Right lobe of liver (tissue), 6 donors: ENCODE data around the gene FAM177A1. TPM values are rescaled to one million over a fixed set of nuclear protein-coding genes. Genes with fewer than 3 reads are reported as not detected.

Experiments
- ATAC-seq, 4 donors: fragments of 200-7000 bp; cut with Tn5 transposase; one replicate each; pipeline ENCODE4 v1.9.1; 2020; ENCODE audit warnings: mild to moderate bottlenecking in 4 of 4, moderate library complexity in 4 of 4
- DNase-seq, 3 donors: peaks; one replicate each; pipeline ENCODE4 v3.0.0-alpha.2; 2020
- H3K27ac ChIP-seq, 3 donors: fragments of 200-600 bp; one replicate each; pipeline ENCODE4 v1.8.0; 2022
- H3K27me3 ChIP-seq, 2 donors: fragments of 200-600 bp; one replicate each; pipeline ENCODE4 v1.8.0; 2022
- H3K36me3 ChIP-seq, 4 donors: fragments of 200-600 bp; sonication (generic) in 1 of 4; one replicate each; pipeline versions ENCODE4 v1.5.1 to v1.8.0; 2017 to 2022; ENCODE audit warnings: control low read depth in 1 of 4
- H3K4me1 ChIP-seq, 4 donors: fragments of 200-600 bp; sonication (generic) in 1 of 4; one replicate each; pipeline versions ENCODE4 v1.5.1 to v1.8.0; 2017 to 2022; ENCODE audit warnings: control low read depth in 1 of 4
- H3K4me3 ChIP-seq, 3 donors: fragments of 200-600 bp; one replicate each; pipeline ENCODE4 v1.8.0; 2022
- H3K9me3 ChIP-seq, 4 donors: fragments of 200-600 bp; sonication (generic) in 1 of 4; one replicate each; pipeline versions ENCODE4 v1.5.1 to v1.8.0; 2017 to 2022; ENCODE audit warnings: control low read depth in 1 of 4
- CTCF ChIP-seq, 4 donors: fragments of 200-600 bp in 3 of 4; fragments of 450-650 bp in 1 of 4; IDR thresholded peaks; one replicate each; pipeline versions ENCODE4 v1.5.1 to v1.8.0; 2016 to 2022; ENCODE audit warnings: antibody characterized with exemption in 4 of 4, mild to moderate bottlenecking in 2 of 4
- POLR2A ChIP-seq: fragments of 450-650 bp; IDR thresholded peaks from one replicate; pipeline ENCODE4 v1.6.1; 2017; ENCODE audit warnings: antibody characterized with exemption, mild to moderate bottlenecking
- whole genome bisulfite sequencing: methylation state at CpG from one replicate; pipeline ENCODE4 v1.1.6; 2018; ENCODE audit warnings: low coverage, low lambda C conversion rate; ENCODE audit not compliant: insufficient coverage; ENCODE audit errors: missing lambda C conversion rate; 5-methylcytosine and 5-hydroxymethylcytosine counted together
- intact Hi-C, 2 donors: fragments of 100-400 bp; cut with DNase I; formaldehyde crosslinking; loops; one replicate each; pipeline versions ENCODE4 v1.11.2 to v1.14.1; 2022
- total RNA-seq, 6 experiments: library from RNA; depleted of rRNA in 2 of 6; stranded (reverse); fragments of >200 nt in 2 of 6; fragmentation: NEBNext Ultra II Directional in 3 of 6; extraction: Animal tissue kit (Norgen Biotek cat#: 25700) in 3 of 6; gene quantifications; one replicate each; pipeline versions ENCODE4 v1.1.0 to v1.2.4, GENCODE V29; 2016 to 2023
- donor health status: DM: no; HTN: yes; CAD: no.
- donor health status: DM: no; HTN: no; CAD: no.
- donor health status: DM: no; HTN: no; CAD: no.
- donor health status: DM: no; HTN: yes; CAD: no.
- donor health status: DM: no; HTN: yes; CAD: no.

The FAM177A1 gene
- total RNA-seq, 6 experiments from 2014 or later = 44.2 to 48.4 (median 47.2) TPM

DNA sequence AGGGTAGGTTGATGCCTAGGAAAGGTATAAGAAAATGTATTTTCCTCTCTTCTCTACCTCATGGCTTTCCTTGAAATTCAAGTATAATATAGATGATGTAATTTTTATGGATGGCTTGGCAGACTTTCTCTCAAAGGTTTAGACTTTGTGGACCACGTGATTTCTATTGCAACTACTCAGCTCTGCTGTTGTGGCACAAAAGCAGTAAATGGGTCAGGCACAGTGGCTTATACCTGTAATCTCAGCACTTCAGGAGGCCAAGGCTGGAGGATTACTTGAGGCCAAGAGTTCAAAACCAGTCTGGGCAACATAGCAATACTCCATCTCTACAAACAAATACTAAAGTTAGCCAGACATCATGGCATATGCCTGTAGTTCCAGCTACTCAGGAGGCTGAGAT lies 41.2 kb upstream of the FAM177A1 start:
- WGBS = 78% methylated on average over 1 of the region's 1 CpG
- Histone ChIP-seq H3K9me3 (no peaks in the 10 kb centered on the region), H3K27me3 (no peaks in the 10 kb centered on the region), H3K36me3 (peaks cover 0 to 50% (median 8%) of the 10 kb centered on the region in 4 donors), H3K27ac (no peak overlapping the region), H3K4me3 (no peak overlapping the region), H3K4me1 (peaks cover 0 to 10% (median 3%) of the 10 kb centered on the region in 4 donors)
- TF ChIP-seq CTCF (IDR thresholded peaks at IDR 0.05) (no peak), POLR2A (no peak)
- intact Hi-C loops = no loop called here
- DNase-seq = no peak
- no peak for ATAC-seq

DNA sequence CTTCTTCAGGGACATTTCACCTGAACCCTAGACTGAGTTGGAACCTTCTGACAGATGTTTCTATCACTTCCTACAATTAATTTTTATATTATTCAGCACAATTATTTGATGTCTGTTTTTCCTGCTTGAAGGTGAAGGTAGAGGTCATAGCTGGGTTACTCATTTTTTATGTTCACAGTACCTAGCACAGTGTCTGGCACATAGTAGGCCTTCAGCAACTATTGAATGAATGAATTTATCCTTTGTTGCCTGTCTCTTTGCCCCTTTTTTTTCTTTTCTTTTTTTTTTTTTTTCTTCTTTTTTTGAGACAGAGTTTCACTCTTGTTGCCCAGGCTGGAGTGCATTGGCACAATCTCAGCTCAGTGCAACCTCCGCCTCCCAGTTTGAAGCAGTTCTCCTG lies 29.5 kb upstream of the FAM177A1 start:
- no peaks in the 10 kb centered on the region for H3K9me3 ChIP-seq
- no CpG with 5 or more reads among the region's 1 CpG for WGBS
- TF ChIP-seq CTCF (IDR thresholded peaks at IDR 0.05) (no peak), POLR2A (no peak)
- H3K27ac ChIP-seq = no peak overlapping the region
- no peaks in the 10 kb centered on the region for H3K27me3 ChIP-seq
- intact Hi-C loops = no loop called here
- no peak overlapping the region for H3K4me3 ChIP-seq
- DNase-seq (no peak), ATAC-seq (no peak)
- H3K36me3 ChIP-seq = peaks cover 0 to 89% (median 28%) of the 10 kb centered on the region in 4 donors
- H3K4me1 ChIP-seq = no peaks in the 10 kb centered on the region

DNA sequence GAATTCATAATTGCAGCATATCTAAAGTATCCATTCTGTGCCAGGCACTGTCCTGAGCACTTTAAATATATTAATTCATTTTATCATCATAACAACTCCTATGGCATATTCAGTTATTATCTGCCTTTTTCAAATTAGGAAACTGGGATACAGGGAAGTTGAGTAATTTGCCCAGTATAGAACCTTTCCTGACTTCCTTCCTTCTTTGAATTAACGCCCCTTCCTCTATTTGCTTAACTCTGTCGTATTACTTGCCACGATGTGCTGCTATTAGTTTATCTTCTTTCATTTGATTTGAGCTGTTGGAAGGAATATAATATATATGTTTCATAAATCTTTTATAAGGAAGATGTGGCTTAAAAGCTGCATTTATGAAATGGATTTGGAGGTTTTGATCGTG lies 25.4 kb upstream of the FAM177A1 start:
- Histone ChIP-seq H3K9me3 (no peaks in the 10 kb centered on the region), H3K27me3 (no peaks in the 10 kb centered on the region), H3K27ac (no peak overlapping the region), H3K4me3 (no peak overlapping the region), H3K36me3 (peaks cover 0 to 87% (median 26%) of the 10 kb centered on the region in 4 donors), H3K4me1 (no peaks in the 10 kb centered on the region)
- no peak for DNase-seq
- no peak for TF ChIP-seq CTCF (IDR thresholded peaks at IDR 0.05)
- intact Hi-C loops = no loop called here
- 64% methylated on average over 4 of the region's 4 CpGs for WGBS
- ATAC-seq = no peak

- peaks cover 0 to 74% (median 14%) of the 10 kb centered on the region in 4 donors for H3K36me3 ChIP-seq
- 89% methylated on average over 2 of the region's 2 CpGs for WGBS
- H3K4me3 ChIP-seq = no peak overlapping the region
- peaks cover 0 to 5% (median 0%) of the 10 kb centered on the region in 4 donors for H3K4me1 ChIP-seq
- TF ChIP-seq CTCF (IDR thresholded peaks at IDR 0.05) (no peak), POLR2A (no peak)
- no peak for ATAC-seq
- intact Hi-C loops = no loop called here
- no peaks in the 10 kb centered on the region for H3K27me3 ChIP-seq
- DNase-seq = no peak
- no peaks in the 10 kb centered on the region for H3K9me3 ChIP-seq
- H3K27ac ChIP-seq = no peak overlapping the region
Measured at GRCh38 chr14:35028435-35028834, 17.6 kb upstream of the FAM177A1 start.

GRCh38 chr14:35032562-35032961 lies 13.5 kb upstream of the FAM177A1 start:
- H3K9me3 ChIP-seq = no peaks in the 10 kb centered on the region
- no peak for ATAC-seq
- H3K36me3 ChIP-seq = peaks cover 0 to 40% (median 8%) of the 10 kb centered on the region in 4 donors
- no peak for TF ChIP-seq CTCF (IDR thresholded peaks at IDR 0.05)
- H3K4me3 ChIP-seq = no peak overlapping the region
- H3K27ac ChIP-seq = no peak overlapping the region
- no peak for DNase-seq
- H3K27me3 ChIP-seq = no peaks in the 10 kb centered on the region
- intact Hi-C loops = no loop called here
- 100% methylated on average over 1 of the region's 2 CpGs for WGBS
- peaks cover 0 to 36% (median 0%) of the 10 kb centered on the region in 4 donors for H3K4me1 ChIP-seq
